GM10248 (cell line): ENCODE data around the gene FAM50A.
"Not testable (repeated sequence)": the region's sequence is repeated elsewhere in the genome, so short reads cannot be mapped to it uniquely, and the experiment has no call there.

Experiments used
- CTCF ChIA-PET: fragments of 300-600 bp; sonication (Branson Sonifier 250); formaldehyde crosslinking; extraction: SDS; loops from one replicate; lab custom pipeline; 2021; ENCODE audit warnings: antibody characterized with exemption; lab: Yijun Ruan, JAX
- POLR2A ChIA-PET: fragments of 350-650 bp; sonication (Branson Sonifier 250); formaldehyde crosslinking; extraction: SDS; loops from one replicate; lab custom pipeline; 2020; ENCODE audit warnings: antibody characterized with exemption; lab: Yijun Ruan, JAX
- DNase-seq: peaks from one replicate; pipeline ENCODE4 v3.0.0; 2012; ENCODE audit errors: extremely low spot score
- TF ChIP-seq, protein P1 (sequence below): IDR thresholded peaks from 2 replicates; pipeline ENCODE4 v1.5.1; 2012; ENCODE audit warnings: mild to moderate bottlenecking, low read depth; ENCODE audit errors: extremely low read depth, missing control alignments, control extremely low read depth

The FAM50A gene

GRCh38 chrX:154488336-154489075, 44.6 kb downstream of the FAM50A start:
- no peak for DNase-seq
- ChIA-PET POLR2A (interaction anchor here (0.6 kb wide), 2 partner anchors 10 to 63 kb away, joined by 3 to 4 read pairs; partner anchors contain the start of gene LAGE3), CTCF (interaction anchor here (1.5 kb wide), 1 partner anchor 8 kb away, joined by 5 read pairs; no protein-coding TSS in a partner anchor)
- TF ChIP-seq, protein P1, sequence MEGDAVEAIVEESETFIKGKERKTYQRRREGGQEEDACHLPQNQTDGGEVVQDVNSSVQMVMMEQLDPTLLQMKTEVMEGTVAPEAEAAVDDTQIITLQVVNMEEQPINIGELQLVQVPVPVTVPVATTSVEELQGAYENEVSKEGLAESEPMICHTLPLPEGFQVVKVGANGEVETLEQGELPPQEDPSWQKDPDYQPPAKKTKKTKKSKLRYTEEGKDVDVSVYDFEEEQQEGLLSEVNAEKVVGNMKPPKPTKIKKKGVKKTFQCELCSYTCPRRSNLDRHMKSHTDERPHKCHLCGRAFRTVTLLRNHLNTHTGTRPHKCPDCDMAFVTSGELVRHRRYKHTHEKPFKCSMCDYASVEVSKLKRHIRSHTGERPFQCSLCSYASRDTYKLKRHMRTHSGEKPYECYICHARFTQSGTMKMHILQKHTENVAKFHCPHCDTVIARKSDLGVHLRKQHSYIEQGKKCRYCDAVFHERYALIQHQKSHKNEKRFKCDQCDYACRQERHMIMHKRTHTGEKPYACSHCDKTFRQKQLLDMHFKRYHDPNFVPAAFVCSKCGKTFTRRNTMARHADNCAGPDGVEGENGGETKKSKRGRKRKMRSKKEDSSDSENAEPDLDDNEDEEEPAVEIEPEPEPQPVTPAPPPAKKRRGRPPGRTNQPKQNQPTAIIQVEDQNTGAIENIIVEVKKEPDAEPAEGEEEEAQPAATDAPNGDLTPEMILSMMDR, result no peak

DNA sequence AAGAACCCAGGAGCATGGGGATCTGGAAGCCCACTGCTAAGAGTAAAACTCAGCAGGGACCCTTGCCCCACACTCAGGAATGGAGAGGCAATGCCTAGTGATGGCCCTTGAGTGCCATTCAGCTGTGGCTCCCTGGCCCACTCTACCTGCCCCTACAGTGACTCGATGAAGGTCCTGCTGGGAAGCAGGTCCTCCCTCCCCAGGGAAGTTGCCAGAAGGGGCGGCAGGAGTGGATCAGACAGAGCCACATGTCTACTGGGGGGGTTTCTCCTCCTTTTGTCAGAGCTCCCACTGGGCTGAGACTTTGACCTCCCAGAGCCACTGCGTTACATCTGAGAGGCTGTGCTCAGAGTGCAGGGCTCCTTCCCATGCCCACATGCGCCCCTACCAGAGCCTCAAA, 45.2 kb downstream of the FAM50A start:
- CTCF ChIA-PET, result interaction anchor here (2.1 kb wide), 1 partner anchor 116 kb away, joined by 8 read pairs; no protein-coding TSS in a partner anchor

GRCh38 chrX:154490021-154490413, 46.1 kb downstream of the FAM50A start:
- no peak for DNase-seq
- ChIA-PET CTCF (interaction anchor here (0.7 to 2.1 kb wide), 6 partner anchors 20 to 119 kb away, joined by 3 to 8 read pairs (median 3); partner anchors contain the start of gene FAM3A), POLR2A (interaction anchor here (1.0 to 1.8 kb wide), 5 partner anchors 11 to 119 kb away, joined by 3 to 7 read pairs (median 4); partner anchors contain the start of gene LAGE3)
- TF ChIP-seq, protein P1, result no peak

More for the DNA sequence above, 45.2 kb downstream of the FAM50A start:
- no peak for DNase-seq
- TF ChIP-seq, protein P1, result no peak
- POLR2A ChIA-PET, result interaction anchor here (0.6 to 1.8 kb wide), 3 partner anchors 10 to 118 kb away, joined by 3 to 7 read pairs (median 4); partner anchors contain the start of gene LAGE3

DNA sequence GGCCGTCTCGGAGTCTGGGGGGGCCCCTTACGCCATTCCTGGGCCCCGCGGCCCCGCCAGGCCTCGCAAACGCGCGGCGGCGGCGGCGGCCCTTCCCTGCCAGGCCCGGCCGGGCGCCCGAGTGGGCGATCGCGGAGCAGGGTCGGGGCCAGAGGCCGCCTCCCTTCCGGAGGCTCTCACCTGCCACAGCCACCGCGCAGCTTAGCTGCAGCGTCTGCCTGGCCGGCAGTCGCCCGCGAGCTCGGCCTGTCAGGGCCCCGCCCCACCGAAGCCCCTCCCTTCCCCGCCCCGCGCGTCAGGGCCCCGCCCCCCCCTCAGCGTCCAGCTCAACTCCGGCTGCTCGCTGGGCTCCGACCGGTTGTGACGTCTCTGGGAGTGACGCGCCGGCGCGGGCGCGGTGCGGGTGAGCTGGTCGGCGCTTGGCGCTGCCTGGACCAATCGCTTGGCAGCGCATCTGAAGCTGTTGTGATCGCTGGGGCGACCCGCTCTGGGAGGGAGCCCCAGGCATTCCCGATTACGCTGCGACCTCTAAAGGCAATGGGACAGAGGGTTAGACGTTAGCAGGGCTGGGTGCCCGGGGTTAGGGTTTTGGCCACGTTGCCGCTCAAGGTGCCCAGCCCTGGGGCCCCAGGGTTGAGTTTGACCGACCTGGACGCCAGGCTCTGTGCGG, 46.6 kb downstream of the FAM50A start, which contains the start of gene SLC10A3:
Gene SLC10A3, minus strand, starts transcription at position 216 of the 670 bp plus-strand sequence. CDS start 1,689 bp downstream, outside the sequence.
- TF ChIP-seq, protein P1, result no peak
- CTCF ChIA-PET, result interaction anchor here (0.7 to 2.1 kb wide), 6 partner anchors 20 to 120 kb away, joined by 3 to 8 read pairs (median 3); partner anchors contain the start of gene FAM3A
- peak; percentile 91 for DNase-seq
- POLR2A ChIA-PET, result interaction anchor here (0.5 to 1.8 kb wide), 8 partner anchors 9 to 553 kb away, joined by 3 to 7 read pairs (median 4); partner anchors contain the start of gene LAGE3

DNA sequence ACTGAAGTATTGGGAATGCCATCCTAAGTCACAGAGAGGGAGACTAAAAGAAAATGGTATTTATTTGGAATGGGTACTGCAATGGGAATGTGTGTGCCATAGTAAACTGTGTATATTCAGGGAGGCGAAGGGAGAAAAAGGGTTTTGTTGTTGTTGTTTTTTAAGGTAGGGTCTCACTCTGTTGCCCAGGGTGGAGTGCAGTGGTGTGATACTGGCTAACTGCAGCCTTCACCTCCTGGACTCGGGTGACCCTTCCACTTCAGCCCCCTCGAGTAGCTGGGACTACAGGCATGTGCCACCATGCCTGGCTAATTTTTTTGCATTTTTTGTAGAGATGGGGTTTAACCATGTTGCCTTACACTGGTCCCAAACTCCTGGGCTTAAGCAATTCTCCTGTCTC, 50.8 kb downstream of the FAM50A start:
- DNase-seq, result no peak
- TF ChIP-seq, protein P1, result no peak
- ChIA-PET POLR2A (no interaction called here), CTCF (no interaction called here)

GRCh38 chrX:154495472-154495922, 51.6 kb downstream of the FAM50A start:
- POLR2A ChIA-PET, result interaction anchor here (0.7 kb wide), 1 partner anchor 29 kb away, joined by 3 read pairs; no protein-coding TSS in a partner anchor
- no peak for DNase-seq
- TF ChIP-seq, protein P1, result no peak
- CTCF ChIA-PET, result interaction anchor here (1.6 to 1.7 kb wide), 2 partner anchors 28 to 32 kb away, joined by 4 to 6 read pairs; no protein-coding TSS in a partner anchor

GRCh38 chrX:154496591-154497137, 52.7 kb downstream of the FAM50A start:
- CTCF ChIA-PET, result interaction anchor here (1.3 to 1.7 kb wide), 4 partner anchors 9 to 123 kb away, joined by 4 to 6 read pairs (median 4); no protein-coding TSS in a partner anchor
- POLR2A ChIA-PET, result not testable (repeated sequence)

More at GRCh38 chrX:154496591-154497137, 52.7 kb downstream of the FAM50A start:
- not testable (repeated sequence) for DNase-seq
